Measurements from ENCODE around the gene ZCCHC13.

DNA sequence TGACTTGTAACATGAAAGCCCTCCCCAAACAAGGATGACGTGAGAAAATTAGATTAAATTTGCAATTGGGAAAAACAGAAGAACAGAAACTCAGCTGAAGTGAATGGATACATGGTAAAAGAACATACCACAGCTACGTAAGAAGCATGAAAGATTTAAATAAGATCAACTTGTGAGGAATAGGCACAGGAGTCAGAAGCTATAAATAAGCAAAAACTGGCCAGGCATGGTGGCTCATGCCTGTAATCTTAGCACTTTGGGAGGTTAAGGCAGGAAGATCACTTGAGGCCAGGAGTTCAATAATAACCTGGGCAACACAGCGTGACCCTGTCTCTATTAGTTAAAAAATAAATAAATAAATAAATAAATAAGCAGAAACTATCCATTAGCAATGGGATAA lies 33.6 kb upstream of the ZCCHC13 start:
- no peak for TF ChIP-seq OSR1 (CRISPR knock-in tag; IDR thresholded peaks at IDR 0.05)
- TF ChIP-seq, protein P1, sequence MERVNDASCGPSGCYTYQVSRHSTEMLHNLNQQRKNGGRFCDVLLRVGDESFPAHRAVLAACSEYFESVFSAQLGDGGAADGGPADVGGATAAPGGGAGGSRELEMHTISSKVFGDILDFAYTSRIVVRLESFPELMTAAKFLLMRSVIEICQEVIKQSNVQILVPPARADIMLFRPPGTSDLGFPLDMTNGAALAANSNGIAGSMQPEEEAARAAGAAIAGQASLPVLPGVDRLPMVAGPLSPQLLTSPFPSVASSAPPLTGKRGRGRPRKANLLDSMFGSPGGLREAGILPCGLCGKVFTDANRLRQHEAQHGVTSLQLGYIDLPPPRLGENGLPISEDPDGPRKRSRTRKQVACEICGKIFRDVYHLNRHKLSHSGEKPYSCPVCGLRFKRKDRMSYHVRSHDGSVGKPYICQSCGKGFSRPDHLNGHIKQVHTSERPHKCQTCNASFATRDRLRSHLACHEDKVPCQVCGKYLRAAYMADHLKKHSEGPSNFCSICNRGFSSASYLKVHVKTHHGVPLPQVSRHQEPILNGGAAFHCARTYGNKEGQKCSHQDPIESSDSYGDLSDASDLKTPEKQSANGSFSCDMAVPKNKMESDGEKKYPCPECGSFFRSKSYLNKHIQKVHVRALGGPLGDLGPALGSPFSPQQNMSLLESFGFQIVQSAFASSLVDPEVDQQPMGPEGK (CRISPR knock-in tag; IDR thresholded peaks at IDR 0.05; ENCODE audit: borderline replicate concordance): no peak
- no peak for TF ChIP-seq GLIS3 (CRISPR knock-in tag; IDR thresholded peaks at IDR 0.05)
- TF ChIP-seq RARB (CRISPR knock-in tag; IDR thresholded peaks at IDR 0.05): no peak
- no peak for TF ChIP-seq ARNTL (CRISPR knock-in tag; IDR thresholded peaks at IDR 0.05; ENCODE audit: borderline replicate concordance, low read depth)
- TF ChIP-seq PPARA (CRISPR knock-in tag; IDR thresholded peaks at IDR 0.05; ENCODE audit: borderline replicate concordance): no peak
- TF ChIP-seq BACH2 (CRISPR knock-in tag; IDR thresholded peaks at IDR 0.05; ENCODE audit: borderline replicate concordance): no peak
- TF ChIP-seq, protein P2, sequence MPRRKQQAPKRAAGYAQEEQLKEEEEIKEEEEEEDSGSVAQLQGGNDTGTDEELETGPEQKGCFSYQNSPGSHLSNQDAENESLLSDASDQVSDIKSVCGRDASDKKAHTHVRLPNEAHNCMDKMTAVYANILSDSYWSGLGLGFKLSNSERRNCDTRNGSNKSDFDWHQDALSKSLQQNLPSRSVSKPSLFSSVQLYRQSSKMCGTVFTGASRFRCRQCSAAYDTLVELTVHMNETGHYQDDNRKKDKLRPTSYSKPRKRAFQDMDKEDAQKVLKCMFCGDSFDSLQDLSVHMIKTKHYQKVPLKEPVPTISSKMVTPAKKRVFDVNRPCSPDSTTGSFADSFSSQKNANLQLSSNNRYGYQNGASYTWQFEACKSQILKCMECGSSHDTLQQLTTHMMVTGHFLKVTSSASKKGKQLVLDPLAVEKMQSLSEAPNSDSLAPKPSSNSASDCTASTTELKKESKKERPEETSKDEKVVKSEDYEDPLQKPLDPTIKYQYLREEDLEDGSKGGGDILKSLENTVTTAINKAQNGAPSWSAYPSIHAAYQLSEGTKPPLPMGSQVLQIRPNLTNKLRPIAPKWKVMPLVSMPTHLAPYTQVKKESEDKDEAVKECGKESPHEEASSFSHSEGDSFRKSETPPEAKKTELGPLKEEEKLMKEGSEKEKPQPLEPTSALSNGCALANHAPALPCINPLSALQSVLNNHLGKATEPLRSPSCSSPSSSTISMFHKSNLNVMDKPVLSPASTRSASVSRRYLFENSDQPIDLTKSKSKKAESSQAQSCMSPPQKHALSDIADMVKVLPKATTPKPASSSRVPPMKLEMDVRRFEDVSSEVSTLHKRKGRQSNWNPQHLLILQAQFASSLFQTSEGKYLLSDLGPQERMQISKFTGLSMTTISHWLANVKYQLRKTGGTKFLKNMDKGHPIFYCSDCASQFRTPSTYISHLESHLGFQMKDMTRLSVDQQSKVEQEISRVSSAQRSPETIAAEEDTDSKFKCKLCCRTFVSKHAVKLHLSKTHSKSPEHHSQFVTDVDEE (CRISPR knock-in tag; IDR thresholded peaks at IDR 0.05): no peak

All from SK-N-SH treated with all-trans-retinoic acid at 6 μM for 48 hours (cell line).